K562 (cell line): Measurements from ENCODE around the gene PITPNM3. TPM values are rescaled to one million over a fixed set of nuclear protein-coding genes. Genes with fewer than 3 reads are reported as not detected.
A peak's percentile ranks its signal among the peaks of the same experiment; 100 is the strongest.

Experiments
- ATAC-seq: fragments of 200-7000 bp; cut with Tn5 transposase; 3 replicates; pipeline ENCODE4 v1.9.1; 2020; ENCODE audit warnings: moderate library complexity
- BruUV-seq: library from RNA; stranded (reverse); fragments of 400-500 nt; replicated peaks from 2 replicates; lab custom pipeline; 2021; lab: Mats Ljungman, UMichigan
- CTCF ChIA-PET: fragments of 300-600 bp; formaldehyde crosslinking; extraction: SDS; loops from one replicate; lab custom pipeline; 2021; ENCODE audit warnings: low intra/inter-chr PET ratio; lab: Yijun Ruan, JAX
- POLR2A ChIA-PET: fragments of 300-600, 350-650 bp; sonication (Branson Sonifier 250); formaldehyde crosslinking; extraction: SDS; loops from one replicate; lab custom pipeline; 2021; ENCODE audit warnings: antibody characterized with exemption, inconsistent platforms; lab: Yijun Ruan, JAX
- DNase-seq, 4 experiments: peaks; one replicate each; pipeline versions ENCODE4 v3.0.0 to v3.0.0-alpha.2; 2011 to 2018; ENCODE audit warnings: low spot score in 3 of 4, mixed read lengths in 3 of 4; ENCODE audit errors: extremely low read depth in 1 of 4
- FAIRE-seq: peaks from 2 replicates; lab custom pipeline; 2011; peaks lifted over from hg19 to GRCh38; lab: Jason Lieb, UNC
- H2AFZ ChIP-seq: 2 replicates; pipeline ENCODE4 v1.6.0; 2011; ENCODE audit warnings: low read depth, low read length, control low read depth, inconsistent platforms
- H3K27ac ChIP-seq: fragments of 200-600 bp; 3 replicates; pipeline ENCODE4 v1.8.0; 2011; ENCODE audit warnings: low read depth, mild to moderate bottlenecking, control low read depth, inconsistent platforms, low read length, moderate library complexity, mixed read lengths; ENCODE audit errors: extremely low read depth
- H3K27me3 ChIP-seq, 2 experiments: fragments of 300-600 bp in 1 of 2; 2 replicates in 1 of 2; 3 replicates in 1 of 2; pipeline versions ENCODE4 v1.6.0 to v1.8.0; 2011; ENCODE audit warnings: inconsistent platforms in 2 of 2, low read length in 2 of 2, mild to moderate bottlenecking in 1 of 2, mixed read lengths in 1 of 2, moderate library complexity in 1 of 2; ENCODE audit not compliant: control insufficient read depth in 2 of 2, insufficient read depth in 2 of 2
- H3K36me3 ChIP-seq: fragments of 300-600 bp; 3 replicates; pipeline ENCODE4 v1.8.0; 2011; ENCODE audit warnings: mild to moderate bottlenecking, low read length, inconsistent platforms; ENCODE audit not compliant: control insufficient read depth, insufficient read depth
- H3K4me1 ChIP-seq, 2 experiments: fragments of 200-600 bp in 1 of 2; replicated peaks in 1 of 2; 2 replicates in 1 of 2; 3 replicates in 1 of 2; pipeline versions ENCODE4 v1.5.1 to v1.8.0; 2011; ENCODE audit warnings: inconsistent platforms in 2 of 2, low read length in 2 of 2, mild to moderate bottlenecking in 1 of 2, mixed read lengths in 1 of 2, moderate library complexity in 1 of 2; ENCODE audit not compliant: control insufficient read depth in 2 of 2, insufficient read depth in 2 of 2
- H3K4me2 ChIP-seq: 2 replicates; pipeline ENCODE4 v1.6.1; 2011; ENCODE audit warnings: low read length, control low read depth, inconsistent platforms, mixed read lengths; ENCODE audit not compliant: insufficient read depth
- H3K4me3 ChIP-seq: fragments of 200-600 bp; sonication (generic), shearing (Covaris generic); 2 replicates; pipeline ENCODE4 v1.5.1; 2016; ENCODE audit warnings: control low read depth, inconsistent platforms
- H3K79me2 ChIP-seq: fragments of 200-600 bp; 3 replicates; pipeline ENCODE4 v1.8.0; 2011; ENCODE audit warnings: low read length, inconsistent platforms; ENCODE audit not compliant: control insufficient read depth, insufficient read depth
- H3K9ac ChIP-seq, 2 experiments: 2 replicates each; pipeline versions ENCODE4 v1.6.0 to v1.6.1; 2011; ENCODE audit warnings: low read depth in 2 of 2, low read length in 2 of 2, control low read depth in 1 of 2, inconsistent platforms in 1 of 2, mild to moderate bottlenecking in 1 of 2, mixed read lengths in 1 of 2; ENCODE audit not compliant: insufficient read depth in 1 of 2
- H3K9me1 ChIP-seq: one replicate; pipeline ENCODE4 v1.6.0; 2011; ENCODE audit warnings: inconsistent platforms, mild to moderate bottlenecking, low read length, moderate library complexity; ENCODE audit not compliant: control insufficient read depth, insufficient read depth
- H3K9me3 ChIP-seq: replicated peaks from 2 replicates; pipeline ENCODE4 v1.5.1; 2011; ENCODE audit warnings: low read depth, low read length, inconsistent platforms; ENCODE audit not compliant: control insufficient read depth, insufficient read depth
- H4K20me1 ChIP-seq: replicated peaks from 2 replicates; pipeline ENCODE4 v1.6.1; 2011; ENCODE audit warnings: low read length, inconsistent platforms, mixed read lengths; ENCODE audit not compliant: control insufficient read depth, insufficient read depth
- ESRRA ChIP-seq: fragments of 450-650 bp; IDR thresholded peaks from 2 replicates; pipeline ENCODE4 v1.6.1; 2014; ENCODE audit warnings: low read depth, mild to moderate bottlenecking, moderate library complexity, borderline replicate concordance
- FOSL1 ChIP-seq: fragments of 200-800 bp; sonication (Bioruptor generic); conservative IDR thresholded peaks from 2 replicates; pipeline ENCODE4 v1.6.1; 2016; ENCODE audit warnings: missing genetic modification characterization, missing compliant biosample characterization
- HNRNPLL ChIP-seq: fragments of 200-400 bp; formaldehyde crosslinking; IDR thresholded peaks from 2 replicates; pipeline ENCODE4 v1.6.1; 2017; ENCODE audit warnings: low read length, low read depth, mild to moderate bottlenecking; ENCODE audit not compliant: poor library complexity, severe bottlenecking
- NR2C1 ChIP-seq, 2 experiments: fragments of 450-650 bp; IDR thresholded peaks; 2 replicates each; pipeline ENCODE4 v1.6.1; 2017; ENCODE audit warnings: mild to moderate bottlenecking in 2 of 2, antibody characterized with exemption in 1 of 2, inconsistent platforms in 1 of 2, missing compliant biosample characterization in 1 of 2, missing genetic modification characterization in 1 of 2
- NR2C2 ChIP-seq, 2 experiments: fragments of 200-800 bp in 1 of 2; sonication (Bioruptor generic) in 1 of 2; sonication (generic) in 1 of 2; formaldehyde crosslinking in 1 of 2; IDR thresholded peaks; 2 replicates each; pipeline versions ENCODE4 v1.6.1 to v1.8.0; 2016 to 2022; ENCODE audit warnings: mild to moderate bottlenecking in 1 of 2, missing compliant biosample characterization in 1 of 2, missing genetic modification characterization in 1 of 2, missing genetic modification reagents in 1 of 2
- PTTG1 ChIP-seq: fragments of 450-650 bp; IDR thresholded peaks from 2 replicates; pipeline ENCODE4 v1.6.1; 2016; ENCODE audit warnings: low read depth, mild to moderate bottlenecking, missing genetic modification characterization, missing compliant biosample characterization
- SMARCE1 ChIP-seq: fragments of 450-650 bp; IDR thresholded peaks from 2 replicates; pipeline ENCODE4 v1.7.1; 2016; ENCODE audit warnings: mild to moderate bottlenecking
- WGBS: fragments of 100-300 bp; shearing (Covaris generic); methylation state at CpG from one replicate; pipeline ENCODE4 v1.1.6; 2016; ENCODE audit warnings: low coverage, mixed read lengths; ENCODE audit not compliant: insufficient coverage; ENCODE audit errors: missing lambda C conversion rate; 5-methylcytosine and 5-hydroxymethylcytosine counted together
- in situ Hi-C: fragments of 300-500 bp; cut with MboI; formaldehyde crosslinking; loops from 4 replicates; pipeline ENCODE4 v1.15.0; 2018; ENCODE audit warnings: inconsistent platforms, mixed read lengths
- intact Hi-C: fragments of 100-400 bp; cut with micrococcal nuclease; formaldehyde crosslinking; loops from 2 replicates; pipeline ENCODE4 v1.14.2; 2022
- polyA plus RNA-seq, 8 experiments: library from polyadenylated mRNA; depleted of rRNA in 4 of 8; stranded (reverse) in 5 of 8; unstranded in 3 of 8; fragments of >200 nt; fragmentation: Nextera tagmentation in 2 of 8; fragmentation: Illumina TruSeq in 1 of 8; extraction: Ambion mirVana in 2 of 8; extraction: Trizol in 1 of 8; gene quantifications; 2 replicates each; pipeline versions ENCODE4 v1.2.1 to v1.2.3, GENCODE V29; 2011 to 2014; ENCODE audit warnings: inconsistent platforms in 1 of 8, missing spikeins in 1 of 8
- total RNA-seq, 7 experiments: library from RNA; depleted of rRNA in 6 of 7; stranded (reverse); fragments of >200 nt in 6 of 7; fragmentation: Illumina TruSeq in 2 of 7; extraction: Trizol in 2 of 7; gene quantifications; 2 replicates each; pipeline versions ENCODE4 v1.2.1 to v1.2.3, GENCODE V29; 2011 to 2021; ENCODE audit warnings: low replicate concordance in 1 of 7
- TF ChIP-seq, protein P1 (sequence below), 2 experiments: fragments of 450-650 bp in 1 of 2; sonication (generic) in 1 of 2; formaldehyde crosslinking in 1 of 2; IDR thresholded peaks in 1 of 2; conservative IDR thresholded peaks in 1 of 2; 2 replicates each; pipeline versions ENCODE4 v1.6.1 to v1.8.1; 2016 to 2023; ENCODE audit warnings: mild to moderate bottlenecking in 2 of 2, moderate library complexity in 2 of 2, inconsistent platforms in 1 of 2, missing genetic modification reagents in 1 of 2
- TF ChIP-seq, protein P2 (sequence below): fragments of 450-650 bp; IDR thresholded peaks from one replicate; pipeline ENCODE4 v1.6.1; 2018; ENCODE audit warnings: mild to moderate bottlenecking, moderate library complexity; ENCODE audit not compliant: partially characterized antibody
- TF ChIP-seq, protein P3 (sequence below): fragments of 200-800 bp; sonication (Bioruptor generic); IDR thresholded peaks from 2 replicates; pipeline ENCODE4 v1.6.1; 2017; ENCODE audit warnings: missing genetic modification characterization, missing compliant biosample characterization

PITPNM3 gene
- total and polyA plus RNA-seq, 9 of the 15 experiments (the other 6 are each of a cell fraction or from before 2014, with no cell fraction given) = 0.14 to 0.38 (median 0.22) TPM; not detected in 2

DNA sequence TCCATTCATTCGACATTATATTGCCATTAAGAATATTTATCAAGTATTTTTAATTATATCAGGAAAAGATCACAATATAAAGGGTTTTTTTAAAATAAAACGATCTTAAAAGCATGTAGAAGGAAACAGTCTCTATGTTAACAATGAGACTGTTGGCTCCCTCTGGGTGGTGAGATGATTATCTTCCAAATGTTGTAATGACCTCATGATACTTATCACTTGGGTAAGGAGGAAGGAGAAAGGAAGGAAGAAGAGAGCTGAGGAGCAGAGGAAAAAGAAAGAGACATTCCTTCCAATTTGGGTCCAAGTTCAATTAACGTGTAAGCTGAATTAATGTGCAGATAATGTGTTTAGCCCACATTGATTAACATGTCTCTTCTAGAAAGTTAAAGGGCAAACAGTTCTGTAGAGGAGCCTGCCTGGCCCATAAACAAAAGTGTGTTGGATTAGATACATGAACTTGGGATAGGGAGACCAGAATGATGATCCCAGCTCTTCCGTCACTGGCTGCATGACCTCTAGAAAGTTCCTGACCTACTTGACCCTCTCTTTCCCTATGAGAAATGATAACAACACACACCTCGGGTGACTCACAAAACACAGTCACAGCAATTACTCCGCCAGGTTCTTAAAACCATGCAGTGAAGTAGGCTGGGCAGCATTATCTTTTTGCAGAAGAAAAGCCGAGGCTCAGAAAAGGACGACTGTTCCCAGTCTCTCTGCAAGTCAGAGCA, 80.1 kb downstream of the PITPNM3 start:
- WGBS = 2% methylated on average over 8 of the region's 8 CpGs
- H3K4me1 ChIP-seq = peaks cover 6 to 8% of the 10 kb centered on the region in 2 experiments; a peak in 4 of 5 replicates
- no peaks in the 10 kb centered on the region for H3K36me3 ChIP-seq
- H3K4me3 ChIP-seq = no peak overlapping the region
- H2AFZ ChIP-seq = no peak overlapping the region
- TF ChIP-seq SMARCE1 = peak; percentile 15; the same call in 1 of the 2 replicates
- TF ChIP-seq, protein P1, sequence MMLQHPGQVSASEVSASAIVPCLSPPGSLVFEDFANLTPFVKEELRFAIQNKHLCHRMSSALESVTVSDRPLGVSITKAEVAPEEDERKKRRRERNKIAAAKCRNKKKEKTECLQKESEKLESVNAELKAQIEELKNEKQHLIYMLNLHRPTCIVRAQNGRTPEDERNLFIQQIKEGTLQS (IDR thresholded peaks at IDR 0.05) = peak; percentile 48; the same call in 1 of the 2 replicates
- TF ChIP-seq, protein P1 (CRISPR knock-in tag; conservative IDR thresholded peaks at IDR 0.05) = no peak
- no peak for TF ChIP-seq NR2C2 (CRISPR knock-in tag; IDR thresholded peaks at IDR 0.05)
- TF ChIP-seq NR2C2 (tag; IDR thresholded peaks at IDR 0.05) = peak; percentile 46
- TF ChIP-seq FOSL1 (tag) = peak; percentile 66
- no peak for TF ChIP-seq NR2C1 (IDR thresholded peaks at IDR 0.05)
- 0 out of 2 replicates have a peak, but pooled peaks have one; percentile 15 for TF ChIP-seq NR2C1 (tag; IDR thresholded peaks at IDR 0.05)
- no peak for TF ChIP-seq PTTG1
- TF ChIP-seq, protein P2, sequence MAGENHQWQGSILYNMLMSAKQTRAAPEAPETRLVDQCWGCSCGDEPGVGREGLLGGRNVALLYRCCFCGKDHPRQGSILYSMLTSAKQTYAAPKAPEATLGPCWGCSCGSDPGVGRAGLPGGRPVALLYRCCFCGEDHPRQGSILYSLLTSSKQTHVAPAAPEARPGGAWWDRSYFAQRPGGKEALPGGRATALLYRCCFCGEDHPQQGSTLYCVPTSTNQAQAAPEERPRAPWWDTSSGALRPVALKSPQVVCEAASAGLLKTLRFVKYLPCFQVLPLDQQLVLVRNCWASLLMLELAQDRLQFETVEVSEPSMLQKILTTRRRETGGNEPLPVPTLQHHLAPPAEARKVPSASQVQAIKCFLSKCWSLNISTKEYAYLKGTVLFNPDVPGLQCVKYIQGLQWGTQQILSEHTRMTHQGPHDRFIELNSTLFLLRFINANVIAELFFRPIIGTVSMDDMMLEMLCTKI = no peak
- TF ChIP-seq, protein P3, sequence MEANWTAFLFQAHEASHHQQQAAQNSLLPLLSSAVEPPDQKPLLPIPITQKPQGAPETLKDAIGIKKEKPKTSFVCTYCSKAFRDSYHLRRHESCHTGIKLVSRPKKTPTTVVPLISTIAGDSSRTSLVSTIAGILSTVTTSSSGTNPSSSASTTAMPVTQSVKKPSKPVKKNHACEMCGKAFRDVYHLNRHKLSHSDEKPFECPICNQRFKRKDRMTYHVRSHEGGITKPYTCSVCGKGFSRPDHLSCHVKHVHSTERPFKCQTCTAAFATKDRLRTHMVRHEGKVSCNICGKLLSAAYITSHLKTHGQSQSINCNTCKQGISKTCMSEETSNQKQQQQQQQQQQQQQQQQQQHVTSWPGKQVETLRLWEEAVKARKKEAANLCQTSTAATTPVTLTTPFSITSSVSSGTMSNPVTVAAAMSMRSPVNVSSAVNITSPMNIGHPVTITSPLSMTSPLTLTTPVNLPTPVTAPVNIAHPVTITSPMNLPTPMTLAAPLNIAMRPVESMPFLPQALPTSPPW = 0 out of 2 replicates have a peak, but pooled peaks have one; percentile 19
- peak; percentile 81 for TF ChIP-seq ESRRA
- no peak for TF ChIP-seq HNRNPLL
- TF ChIP-seq, all 486 proteins: peak for 7
- ChIA-PET CTCF (no interaction called here), POLR2A (no interaction called here)
- Histone ChIP-seq H3K4me2 (peak overlapping the region; percentile 43; the same call in 1 of the 2 replicates), H3K9ac (no peak overlapping the region), H4K20me1 (0 out of 2 replicates have a peak, but pooled peaks cover 7% of the 10 kb centered on the region), H3K79me2 (no peaks in the 10 kb centered on the region), H3K9me3 (no peaks in the 10 kb centered on the region), H3K27me3 (peaks cover 0 to 6% of the 10 kb centered on the region in 2 experiments; a peak in 1 of 5 replicates), H3K27ac (no peak overlapping the region), H3K9me1 (no peaks in the 10 kb centered on the region)
- ATAC-seq (no peak), FAIRE-seq (peak; percentile 42), DNase-seq (peak in 2 of 4 experiments; percentile 25 to 27)
- intact Hi-C loops (no loop called here), in situ Hi-C loops (no loop called here)
- BruUV-seq = no TSS peak
